CD4-positive, alpha-beta T cell treated with Interleukin-2 at 100 ng/mL for 4 hours (primary cell): ENCODE measurements around the gene CLDN24.
A peak's percentile ranks its signal among the peaks of the same experiment; 100 is the strongest.

Experiments
- DNase-seq: peaks from one replicate; pipeline ENCODE4 v3.0.0-alpha.2; 2020; ENCODE audit warnings: low spot score

The CLDN24 gene

DNA sequence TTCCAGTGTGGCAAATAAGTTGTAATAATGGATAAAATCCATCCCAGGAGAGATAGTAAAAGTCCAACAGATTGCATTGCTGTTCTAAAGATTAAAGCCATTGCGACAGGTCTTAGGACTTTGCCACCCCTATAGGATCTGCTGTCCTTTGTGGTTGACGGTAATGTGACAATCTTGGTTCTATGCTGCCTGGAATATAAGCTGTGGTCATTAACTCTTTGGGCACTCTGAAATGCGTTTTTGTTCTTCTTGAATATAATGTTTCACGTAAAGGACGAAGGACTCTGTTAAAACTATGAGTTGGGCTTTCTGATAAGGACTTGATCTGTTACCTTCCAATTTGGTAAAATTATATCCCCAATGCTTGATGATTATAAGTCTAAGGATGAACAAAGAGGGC, at the start of gene CLDN24:
Gene CLDN24, minus strand, starts transcription at position 101 of the 400 bp plus-strand sequence. Its CDS starts 0 bp downstream, at position 101.
- no peak for DNase-seq

DNA sequence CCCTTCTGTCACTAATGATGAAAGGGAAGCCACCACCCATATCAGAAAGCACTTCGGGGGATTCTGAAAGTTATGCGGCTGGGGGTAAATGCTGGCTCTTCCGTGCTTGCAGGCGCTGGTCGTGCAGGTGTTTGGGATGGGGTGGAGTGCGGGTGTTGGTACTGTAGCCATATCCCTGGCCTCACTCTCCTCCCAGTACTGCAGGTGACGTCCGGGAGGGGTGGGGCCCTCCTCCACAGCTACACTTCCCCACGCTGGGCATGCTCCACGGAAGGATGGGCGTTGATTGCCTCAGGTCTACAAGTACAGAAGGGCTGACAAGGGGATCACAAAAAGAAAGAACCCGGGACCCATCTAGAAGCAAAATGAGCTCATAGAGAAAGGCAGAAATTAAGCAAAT, 48.6 kb upstream of the CLDN24 start:
- DNase-seq, result no peak

DNA sequence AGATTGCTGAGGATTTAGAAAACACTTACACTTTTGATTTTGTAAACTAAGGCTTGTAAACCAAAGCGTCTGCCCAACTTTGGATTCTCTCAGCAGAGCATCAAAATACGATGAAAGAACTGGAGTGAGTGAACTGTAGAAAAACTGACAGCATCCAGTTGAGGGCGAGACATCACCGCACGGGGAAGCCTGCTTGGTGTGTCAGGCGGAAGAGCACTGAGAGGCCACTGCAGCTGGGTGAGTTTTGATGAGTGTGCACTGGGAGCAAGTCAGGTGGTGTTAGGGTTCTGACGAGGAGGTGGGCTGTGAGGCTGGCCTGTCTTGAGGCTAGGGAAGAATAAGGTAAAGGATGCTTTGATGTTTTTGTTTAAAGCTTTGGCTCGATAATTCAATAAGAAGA, 46.8 kb upstream of the CLDN24 start:
- no peak for DNase-seq

DNA sequence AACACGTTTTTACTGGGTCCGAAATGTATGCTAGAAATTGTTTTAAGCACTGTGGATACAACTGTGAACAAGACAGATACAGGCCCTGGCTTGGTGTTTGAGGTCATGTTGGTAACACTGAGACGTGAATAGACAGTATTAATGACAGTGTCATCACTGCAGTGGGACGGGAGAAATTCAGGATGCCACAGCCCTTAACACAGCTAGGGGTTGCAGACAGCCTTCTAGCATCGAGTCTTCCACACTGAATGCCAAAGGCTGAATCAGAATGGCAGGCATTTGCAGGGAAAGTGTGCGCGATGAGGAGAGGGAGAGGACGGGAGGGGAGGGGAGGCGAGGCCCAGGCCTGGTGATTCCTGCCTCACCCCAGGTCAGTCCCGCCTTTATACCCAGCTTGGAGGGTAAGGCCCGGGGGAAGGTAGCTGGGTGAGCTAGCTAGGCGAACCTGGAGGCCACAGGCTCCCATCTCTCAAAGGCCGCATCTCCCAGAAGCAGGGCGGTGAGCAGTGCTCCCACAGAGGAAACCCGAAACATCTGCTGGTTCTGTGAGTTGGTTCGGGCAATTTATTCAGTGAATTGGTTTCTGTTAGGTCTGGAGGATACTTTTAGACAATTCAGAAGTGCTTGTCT, 44.1 kb upstream of the CLDN24 start:
- no peak for DNase-seq

DNA sequence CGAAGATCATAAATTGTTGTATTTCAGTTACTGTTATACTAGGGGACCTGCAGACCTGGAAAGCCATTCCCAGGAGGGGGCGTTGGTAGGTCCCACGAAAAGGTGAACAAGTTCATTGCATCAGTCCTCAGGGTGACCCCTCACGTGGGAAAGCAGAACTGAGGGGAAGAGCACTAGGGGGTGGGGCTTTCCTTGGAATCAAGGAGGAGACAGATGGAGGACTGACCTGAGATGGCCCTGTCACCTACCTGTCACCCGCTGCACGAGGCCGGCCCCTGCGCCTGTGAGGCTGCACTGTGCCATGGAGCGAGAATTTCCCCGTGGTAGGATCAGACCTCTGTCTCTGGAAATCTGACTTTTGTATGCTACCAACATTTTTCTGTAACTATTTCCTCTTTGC, 41.8 kb upstream of the CLDN24 start:
- DNase-seq, result no peak

DNA sequence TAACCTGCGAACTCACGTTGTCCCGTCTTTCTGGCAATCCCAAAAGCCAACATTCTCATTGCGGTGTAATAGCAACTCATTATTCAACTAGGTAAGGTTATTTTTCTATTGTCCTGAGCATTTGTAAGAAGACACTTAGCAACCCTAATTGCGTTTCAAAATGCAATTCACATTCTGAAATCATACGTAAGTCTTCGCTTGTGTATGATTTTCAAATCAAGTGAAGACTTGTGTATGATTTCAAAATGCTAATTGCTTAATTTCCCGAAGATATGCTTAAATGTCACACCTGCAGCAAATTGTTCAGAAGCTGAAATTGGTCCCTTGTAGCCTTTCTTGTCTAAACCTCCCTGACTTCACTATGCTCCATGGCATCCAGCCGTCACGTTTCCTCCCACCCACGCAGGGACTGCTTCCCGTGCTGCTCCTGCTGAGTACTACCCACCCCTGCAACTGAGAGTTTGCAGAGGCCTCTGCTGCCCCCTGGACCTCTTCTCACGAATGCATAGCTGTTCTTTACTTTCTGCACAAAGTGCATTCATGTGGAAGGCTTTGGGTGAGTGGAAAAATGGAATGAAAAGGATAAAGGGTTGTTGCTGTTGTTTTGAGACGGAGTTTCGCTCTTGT, 40.8 kb upstream of the CLDN24 start:
- DNase-seq, result no peak

DNA sequence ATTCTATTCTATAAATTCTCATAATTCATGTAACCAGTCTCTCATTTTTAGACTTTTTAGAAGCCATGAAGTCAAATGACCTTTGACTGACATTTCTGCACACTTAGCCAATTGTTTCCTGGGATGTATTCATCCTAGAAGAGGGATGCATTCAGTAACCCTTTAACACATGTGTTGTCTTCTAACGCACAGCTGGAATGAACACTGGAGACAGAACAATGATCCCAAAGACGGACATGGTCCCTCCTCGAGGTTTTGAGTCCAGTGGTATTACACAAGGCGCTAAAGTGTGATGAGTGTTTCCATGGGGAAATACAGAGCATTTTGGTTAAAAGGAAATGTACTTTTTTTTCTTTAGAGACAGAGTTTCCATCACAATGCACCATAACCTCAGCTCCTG, 39.8 kb upstream of the CLDN24 start:
- no peak for DNase-seq

DNA sequence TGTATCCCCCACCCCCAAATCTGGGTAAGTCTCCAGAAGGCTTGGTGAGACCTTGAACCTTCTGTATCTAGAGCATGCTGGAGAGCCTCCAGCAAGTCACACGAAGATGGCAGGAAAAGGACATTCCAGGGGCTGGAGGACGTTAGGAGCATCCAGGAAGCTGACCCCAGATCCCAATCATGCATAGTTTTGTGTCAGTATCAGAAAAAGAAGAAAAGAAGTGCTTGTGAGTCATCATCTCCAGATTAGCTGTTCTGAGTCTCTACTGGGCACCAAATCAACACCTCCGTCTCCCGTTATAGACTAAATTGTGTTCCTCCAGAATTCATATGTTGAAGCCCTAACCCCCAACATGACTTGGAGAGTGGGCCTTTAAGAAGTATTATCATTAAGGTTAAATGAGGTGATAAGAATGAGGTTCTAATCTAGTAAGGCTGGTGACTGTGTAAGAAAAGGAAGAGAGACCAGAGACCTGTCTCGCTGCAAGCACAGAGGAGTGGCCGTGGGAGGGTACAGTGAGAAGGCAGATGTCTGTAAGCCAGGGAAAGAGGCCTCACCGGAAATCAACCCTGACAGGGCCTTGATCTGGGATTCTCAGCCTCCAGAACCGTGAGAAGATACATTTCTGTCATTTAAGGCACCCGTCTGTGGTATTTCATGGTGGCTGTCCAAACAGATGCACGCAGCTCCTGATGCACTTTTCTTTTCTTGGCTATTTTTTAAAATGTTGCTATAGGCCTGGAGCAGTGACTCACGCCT, 38.1 kb upstream of the CLDN24 start:
- DNase-seq, result no peak

DNA sequence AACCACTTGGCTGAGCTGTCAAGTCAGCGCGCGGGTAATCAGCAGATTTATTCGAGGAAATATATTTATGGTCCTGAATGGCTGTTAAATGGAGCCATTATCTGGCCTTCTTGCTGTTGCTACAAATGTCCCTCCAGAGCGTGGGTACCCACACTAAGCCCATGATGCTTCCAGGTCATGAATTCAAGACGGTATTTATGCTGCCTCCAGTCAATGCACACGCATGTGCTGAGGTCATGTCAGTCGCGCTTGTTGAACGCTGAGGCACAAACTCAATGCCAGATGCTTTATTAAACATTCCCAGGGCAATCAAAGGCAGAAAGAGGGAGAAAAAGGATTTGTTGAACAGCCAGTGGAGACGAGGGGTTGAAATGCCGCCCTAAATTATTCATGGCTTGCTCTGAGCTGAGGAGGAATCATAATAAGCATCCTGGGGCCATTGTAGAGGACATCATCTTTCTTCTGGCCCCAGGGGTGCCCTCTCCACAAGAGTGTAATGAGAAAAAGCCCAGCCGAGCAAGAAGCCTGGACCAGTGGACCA, 36.1 kb upstream of the CLDN24 start:
- no peak for DNase-seq

DNA sequence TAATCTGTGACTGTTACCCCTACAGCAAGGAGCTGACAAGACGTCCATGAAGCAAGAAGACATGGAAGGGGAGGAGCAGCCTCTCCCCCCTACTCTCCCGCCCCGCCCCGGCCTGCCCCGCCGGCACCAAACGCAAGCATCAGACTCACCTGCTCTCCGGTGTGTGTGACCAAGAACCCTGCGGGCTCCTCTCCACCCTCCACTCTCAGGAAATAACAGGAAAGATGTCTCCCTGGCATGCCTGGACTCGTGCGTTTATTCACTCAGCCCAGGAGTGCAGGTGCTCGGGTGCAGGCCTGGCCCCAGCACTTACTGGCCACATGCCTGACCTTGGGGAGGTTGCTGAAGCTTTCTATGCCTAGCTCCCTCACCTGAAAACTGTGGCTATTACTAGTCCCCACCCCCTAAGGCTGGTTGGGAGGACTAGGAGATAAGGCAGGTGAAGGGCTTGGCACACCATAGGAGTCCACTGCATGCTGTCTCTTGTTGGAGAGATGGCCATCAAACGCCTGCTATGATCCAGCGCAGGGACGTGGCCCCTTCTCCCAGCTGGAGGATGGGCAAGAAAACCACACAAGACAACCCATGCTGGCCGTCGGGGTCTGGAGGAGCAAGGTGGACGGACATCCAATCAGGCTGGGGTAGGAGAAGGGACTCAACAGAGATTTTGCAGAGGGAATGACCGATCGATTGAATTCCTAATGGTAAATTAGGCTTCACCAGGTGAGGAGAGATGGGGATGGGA, 34.9 kb upstream of the CLDN24 start:
- no peak for DNase-seq

DNA sequence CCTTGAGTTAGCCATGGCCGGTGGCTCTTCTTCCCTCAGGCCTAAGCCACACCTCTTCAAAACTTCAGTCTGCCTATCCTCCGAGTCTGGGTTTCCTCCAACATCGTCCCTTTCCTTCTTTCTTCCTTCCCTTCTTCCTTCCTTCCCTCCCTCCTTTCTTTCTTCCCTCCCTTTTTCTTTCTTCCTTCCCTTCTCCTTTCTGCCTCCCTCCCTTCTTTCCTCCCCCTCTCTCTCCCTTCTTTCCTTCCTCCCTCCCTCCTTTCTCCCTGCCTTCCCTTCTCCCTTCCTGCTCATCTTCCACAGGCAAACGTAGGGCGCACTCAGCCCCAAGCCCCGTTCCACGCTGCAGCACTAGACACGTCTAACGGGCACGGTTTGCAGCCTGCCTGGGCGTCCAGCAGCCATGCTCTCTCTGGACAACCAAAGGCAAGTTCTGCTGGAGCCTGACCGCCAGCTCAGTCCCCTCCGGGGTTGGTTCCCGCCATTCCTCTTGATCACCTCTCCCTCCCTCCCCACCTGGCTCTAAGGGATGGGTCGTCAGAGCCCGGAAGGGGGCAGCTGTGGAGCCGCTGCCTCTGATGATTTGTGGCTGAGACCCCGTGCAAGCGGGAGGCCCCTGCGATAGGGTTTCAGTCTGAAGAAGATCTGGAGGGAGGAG, 34.1 kb upstream of the CLDN24 start:
- no peak for DNase-seq

DNA sequence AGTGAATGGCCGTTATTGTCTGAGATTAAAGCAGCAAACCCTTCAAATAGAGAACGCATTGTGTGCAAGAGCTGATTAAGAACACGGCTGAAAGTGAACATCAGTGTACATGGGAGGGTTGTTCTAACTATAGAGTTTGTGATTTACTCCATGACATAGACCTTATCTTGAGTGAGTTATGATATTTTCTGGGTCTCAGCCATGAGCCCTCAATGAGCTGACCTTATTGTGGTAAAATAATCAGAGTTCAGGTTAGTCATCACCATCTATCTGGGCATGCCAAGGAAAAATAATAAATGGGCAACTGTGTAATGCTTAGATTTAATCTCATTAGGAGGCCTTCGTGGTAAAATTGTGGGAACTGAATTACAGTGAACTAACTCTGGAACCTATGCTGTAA, 33.2 kb upstream of the CLDN24 start:
- no peak for DNase-seq

DNA sequence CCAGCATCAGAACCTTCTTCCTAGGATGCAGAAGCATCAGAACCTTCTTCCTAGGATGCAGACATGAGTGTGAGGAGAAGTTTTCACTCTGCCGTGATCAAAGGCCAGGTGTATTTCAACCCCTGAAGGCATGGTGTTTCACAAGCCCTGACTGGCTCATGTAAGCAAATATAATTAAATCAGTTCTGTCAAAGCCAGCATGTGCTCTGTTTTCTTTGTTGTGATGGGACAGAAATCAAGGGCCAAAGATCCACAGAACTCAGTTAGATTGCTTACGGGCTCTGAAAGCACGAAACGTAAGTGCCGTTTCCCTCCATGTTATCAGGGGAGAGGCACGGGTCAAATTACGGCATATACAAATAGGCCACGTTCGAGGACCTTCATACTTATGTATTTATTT, 32.0 kb upstream of the CLDN24 start:
- no peak for DNase-seq

DNA sequence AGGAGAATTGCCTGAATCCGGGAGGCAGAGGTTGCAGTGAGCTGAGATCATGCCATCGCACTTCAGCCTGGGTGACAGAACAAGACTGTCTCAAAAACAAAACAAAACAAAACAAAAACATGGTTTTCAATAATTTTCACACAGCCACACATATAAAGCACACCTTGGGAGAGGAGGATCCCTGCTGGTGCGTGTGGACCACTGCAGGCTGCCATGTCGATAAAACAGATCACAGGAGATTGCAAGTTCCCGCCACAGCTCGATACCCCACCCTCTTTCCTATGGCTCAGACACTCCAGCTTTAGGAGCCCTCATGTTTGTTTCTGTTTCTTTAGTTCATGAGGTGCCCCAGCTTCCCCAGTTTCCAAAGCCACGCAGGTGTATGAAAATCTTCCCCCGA, 31.3 kb upstream of the CLDN24 start:
- DNase-seq, result no peak

DNA sequence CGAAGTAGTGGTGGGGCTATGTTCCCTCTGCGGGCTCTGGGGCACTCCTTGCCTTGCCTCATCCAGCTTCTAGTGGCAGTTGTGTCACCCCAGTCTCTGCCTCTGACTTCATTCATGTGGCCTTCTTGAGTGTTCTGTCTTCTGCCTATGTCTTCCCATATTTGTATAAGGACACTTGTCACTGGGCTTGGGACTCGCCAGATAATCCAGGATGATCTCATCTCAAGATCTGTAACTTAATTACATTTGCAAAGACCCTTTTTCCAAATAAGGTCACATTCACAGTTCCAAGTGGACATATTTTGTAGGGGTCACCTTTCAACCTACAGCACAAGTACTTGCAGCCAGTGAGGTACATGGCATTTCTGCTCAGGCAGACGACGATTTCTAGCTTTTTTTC, 30.3 kb upstream of the CLDN24 start:
- no peak for DNase-seq

DNA sequence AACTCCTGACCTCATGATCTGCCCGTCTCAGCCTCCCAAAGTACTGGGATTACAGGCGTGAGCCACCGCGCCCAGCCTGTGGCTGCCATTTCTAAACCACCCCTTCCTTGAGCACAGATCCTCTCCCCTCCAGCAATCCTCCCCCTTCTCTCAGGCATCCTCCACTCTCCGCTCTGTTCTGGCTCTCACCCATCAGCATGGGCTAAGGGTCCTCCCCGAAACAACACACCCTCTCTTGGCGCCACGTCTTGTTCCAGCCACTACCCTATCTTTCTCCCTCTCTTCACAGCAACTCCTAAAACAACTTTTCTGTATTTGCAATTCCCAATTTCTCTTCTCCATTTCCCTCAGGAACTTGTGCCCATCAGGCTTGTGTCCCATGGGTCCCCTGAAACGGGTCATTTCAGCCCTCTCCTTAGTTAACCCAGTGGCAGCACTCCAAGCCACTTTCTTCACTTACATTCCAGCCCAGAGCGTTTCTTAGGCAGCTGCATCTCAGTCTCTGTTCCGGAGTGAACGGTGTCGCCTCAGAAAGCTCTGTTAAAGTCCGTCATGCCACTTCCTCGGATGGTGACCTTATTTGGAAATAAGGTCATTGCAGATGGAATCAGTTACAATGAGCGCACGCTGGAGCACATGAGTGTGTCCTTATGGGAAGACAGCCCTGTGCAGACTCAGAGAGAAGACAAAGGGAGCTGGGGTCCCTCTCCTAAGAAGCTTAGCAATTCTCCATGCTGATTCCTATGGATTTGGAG, 28.3 kb upstream of the CLDN24 start:
- no peak for DNase-seq

DNA sequence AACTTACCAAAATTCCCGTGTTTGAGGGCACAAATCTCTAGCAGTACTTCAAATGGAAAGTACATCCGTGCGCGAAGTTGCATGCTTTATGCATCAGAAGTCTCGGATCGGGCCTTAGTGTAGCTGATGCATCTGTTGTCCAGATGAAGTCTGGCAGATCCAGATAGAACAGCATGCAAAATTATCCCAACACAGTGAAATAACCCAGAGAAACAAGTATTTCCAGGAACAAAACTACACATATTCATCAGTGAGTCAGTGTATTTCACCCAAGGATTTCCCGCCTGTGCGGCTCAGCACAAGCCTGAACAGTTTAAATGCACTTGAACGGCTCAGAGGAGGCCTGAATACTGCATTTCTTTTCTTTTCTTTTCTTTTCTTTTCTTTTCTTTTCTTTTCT, 27.4 kb upstream of the CLDN24 start:
- no peak for DNase-seq

DNA sequence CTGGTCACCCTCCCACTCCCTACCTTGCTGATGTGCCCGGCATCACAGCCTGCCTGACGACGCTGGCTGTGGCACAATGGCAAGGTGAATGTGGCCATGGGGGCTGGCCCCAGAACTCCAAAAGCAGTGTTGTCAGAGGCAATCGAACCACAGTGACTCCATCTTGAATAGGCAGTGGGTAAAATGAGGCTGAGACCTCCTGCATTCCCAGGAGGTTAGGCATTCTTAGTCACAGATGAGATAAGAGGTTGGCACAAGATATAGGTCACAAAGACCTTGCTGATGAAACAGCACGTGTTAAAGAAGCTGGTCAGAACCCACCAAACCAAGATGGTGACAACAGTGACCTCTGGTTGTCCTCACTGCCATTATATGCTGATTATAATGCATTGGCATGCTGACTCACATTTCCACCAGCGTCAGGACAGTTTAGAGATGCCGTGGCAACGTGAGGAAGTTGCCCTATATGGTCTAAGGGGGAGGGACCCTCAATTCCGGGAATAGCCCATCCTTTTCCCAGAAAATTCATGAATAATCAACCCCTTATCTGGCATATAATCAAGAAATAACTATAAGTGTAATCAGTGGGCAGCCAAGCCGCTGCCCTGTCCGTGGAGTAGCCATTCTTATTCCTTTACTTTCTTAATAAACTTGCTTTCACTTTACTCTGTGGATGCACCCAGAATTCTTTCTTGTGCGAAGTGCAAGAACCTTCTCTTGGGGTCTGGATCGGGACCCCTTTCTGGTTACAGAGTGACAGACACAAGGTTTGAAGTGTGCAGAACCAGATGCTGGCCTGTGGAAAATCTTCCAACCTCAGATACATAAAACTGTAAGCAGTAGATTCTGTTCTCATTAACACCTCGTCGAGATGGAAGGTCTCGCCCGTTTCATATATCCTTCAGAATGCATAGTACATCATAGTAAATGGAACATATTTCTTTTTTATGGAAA, 26.8 kb upstream of the CLDN24 start:
- DNase-seq, result peak; percentile 24

DNA sequence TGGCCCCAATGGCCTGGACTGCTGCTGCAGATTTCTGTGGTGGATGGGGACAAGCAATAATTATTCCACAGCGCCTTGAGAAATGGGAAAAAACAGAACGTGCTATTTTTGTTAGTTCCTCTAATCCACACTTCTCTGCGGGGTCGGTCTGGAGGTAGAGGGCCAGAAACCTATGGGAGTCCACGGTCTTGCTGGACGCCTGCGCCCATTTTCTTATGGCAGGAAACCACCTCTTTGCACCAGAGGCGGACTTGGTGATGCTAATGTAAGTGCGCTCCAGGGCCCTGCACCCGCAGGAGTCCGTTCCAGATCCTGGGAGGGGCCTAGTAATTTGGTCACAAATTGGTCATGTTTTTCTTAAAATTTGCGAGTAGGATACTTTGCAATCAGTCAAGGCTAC, 25.9 kb upstream of the CLDN24 start:
- no peak for DNase-seq

DNA sequence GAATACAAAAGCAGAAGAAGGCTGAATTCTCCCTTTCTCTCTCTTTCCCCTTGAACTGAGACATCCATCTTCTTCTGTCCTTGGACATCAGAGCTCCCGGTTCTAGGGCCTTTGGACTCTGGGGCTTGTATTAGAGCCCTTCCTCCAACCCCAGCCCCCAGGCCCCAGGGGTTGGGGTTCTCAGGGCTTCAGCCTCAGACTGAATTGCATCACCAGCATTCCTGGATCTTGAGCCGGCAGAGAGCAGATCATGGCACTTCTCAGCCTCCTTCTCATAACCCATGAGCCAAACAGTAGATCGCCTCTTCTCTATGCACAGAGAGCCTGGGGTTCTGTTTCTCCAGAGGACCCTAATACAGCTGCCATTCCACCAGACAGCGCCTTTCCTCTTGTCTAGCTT, 25.3 kb upstream of the CLDN24 start:
- DNase-seq, result no peak
